WERI-Rb-1 (cell line): Measurements from ENCODE around the gene RBMS1.

ENCODE experiments used
- DNase-seq: peaks from one replicate; pipeline ENCODE4 v3.0.0-alpha.2; 2020
- H3K27ac ChIP-seq: fragments of 250-450 bp; sonication (Bioruptor Pico); 2 replicates; pipeline ENCODE4 v1.5.1; 2020; ENCODE audit warnings: mild to moderate bottlenecking, moderate library complexity
- H3K27me3 ChIP-seq: fragments of 250-450 bp; sonication (Bioruptor Pico); 2 replicates; pipeline ENCODE4 v1.5.1; 2021; ENCODE audit warnings: mild to moderate bottlenecking, low read depth, moderate library complexity; ENCODE audit not compliant: insufficient read depth, severe bottlenecking
- H3K36me3 ChIP-seq: fragments of 250-450 bp; sonication (Bioruptor Pico); 2 replicates; pipeline ENCODE4 v1.5.1; 2020; ENCODE audit warnings: mild to moderate bottlenecking, moderate library complexity
- H3K4me3 ChIP-seq: 2 replicates; pipeline ENCODE4 v1.5.1; 2011; ENCODE audit warnings: low read depth, mild to moderate bottlenecking, control low read depth, low read length
- H3K9me3 ChIP-seq: fragments of 250-450 bp; sonication (Bioruptor Pico); 2 replicates; pipeline ENCODE4 v1.5.1; 2021; ENCODE audit warnings: mild to moderate bottlenecking, moderate library complexity; ENCODE audit not compliant: severe bottlenecking
- TF ChIP-seq, protein P1 (sequence below): IDR thresholded peaks from 2 replicates; pipeline ENCODE4 v1.5.1; 2011; ENCODE audit warnings: low read depth, mild to moderate bottlenecking, control low read depth, inconsistent platforms, low read length

Gene RBMS1

DNA sequence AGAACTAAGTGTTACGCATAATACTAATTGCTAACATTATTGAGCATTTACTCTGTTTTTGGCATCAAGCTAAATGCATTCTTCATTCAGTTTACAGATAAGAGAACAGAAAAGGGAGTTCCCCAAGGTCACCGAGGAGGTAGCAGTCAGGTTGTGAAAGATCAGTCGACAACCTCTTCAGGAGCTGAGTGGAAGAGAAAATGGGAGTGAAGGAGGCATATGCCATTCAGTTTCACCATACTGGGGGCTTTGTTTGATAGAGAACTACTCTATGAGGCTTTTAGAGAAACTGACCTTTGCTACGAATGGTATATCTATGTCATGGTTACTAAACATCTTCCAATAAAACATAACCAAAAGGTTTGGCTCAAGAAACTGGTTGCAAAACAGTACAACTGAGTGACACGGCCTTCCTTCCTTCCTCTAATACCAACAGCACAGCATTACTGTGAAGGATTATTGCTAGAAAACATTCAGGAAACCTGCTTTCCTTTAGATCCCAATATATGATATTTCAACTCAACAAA, 112.1 kb downstream of the RBMS1 start:
- Histone ChIP-seq H3K36me3 (no peaks in the 10 kb centered on the region), H3K9me3 (no peaks in the 10 kb centered on the region), H3K27me3 (no peaks in the 10 kb centered on the region), H3K4me3 (no peak overlapping the region), H3K27ac (no peak overlapping the region)
- TF ChIP-seq, protein P1, sequence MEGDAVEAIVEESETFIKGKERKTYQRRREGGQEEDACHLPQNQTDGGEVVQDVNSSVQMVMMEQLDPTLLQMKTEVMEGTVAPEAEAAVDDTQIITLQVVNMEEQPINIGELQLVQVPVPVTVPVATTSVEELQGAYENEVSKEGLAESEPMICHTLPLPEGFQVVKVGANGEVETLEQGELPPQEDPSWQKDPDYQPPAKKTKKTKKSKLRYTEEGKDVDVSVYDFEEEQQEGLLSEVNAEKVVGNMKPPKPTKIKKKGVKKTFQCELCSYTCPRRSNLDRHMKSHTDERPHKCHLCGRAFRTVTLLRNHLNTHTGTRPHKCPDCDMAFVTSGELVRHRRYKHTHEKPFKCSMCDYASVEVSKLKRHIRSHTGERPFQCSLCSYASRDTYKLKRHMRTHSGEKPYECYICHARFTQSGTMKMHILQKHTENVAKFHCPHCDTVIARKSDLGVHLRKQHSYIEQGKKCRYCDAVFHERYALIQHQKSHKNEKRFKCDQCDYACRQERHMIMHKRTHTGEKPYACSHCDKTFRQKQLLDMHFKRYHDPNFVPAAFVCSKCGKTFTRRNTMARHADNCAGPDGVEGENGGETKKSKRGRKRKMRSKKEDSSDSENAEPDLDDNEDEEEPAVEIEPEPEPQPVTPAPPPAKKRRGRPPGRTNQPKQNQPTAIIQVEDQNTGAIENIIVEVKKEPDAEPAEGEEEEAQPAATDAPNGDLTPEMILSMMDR: no peak
- no peak for DNase-seq

DNA sequence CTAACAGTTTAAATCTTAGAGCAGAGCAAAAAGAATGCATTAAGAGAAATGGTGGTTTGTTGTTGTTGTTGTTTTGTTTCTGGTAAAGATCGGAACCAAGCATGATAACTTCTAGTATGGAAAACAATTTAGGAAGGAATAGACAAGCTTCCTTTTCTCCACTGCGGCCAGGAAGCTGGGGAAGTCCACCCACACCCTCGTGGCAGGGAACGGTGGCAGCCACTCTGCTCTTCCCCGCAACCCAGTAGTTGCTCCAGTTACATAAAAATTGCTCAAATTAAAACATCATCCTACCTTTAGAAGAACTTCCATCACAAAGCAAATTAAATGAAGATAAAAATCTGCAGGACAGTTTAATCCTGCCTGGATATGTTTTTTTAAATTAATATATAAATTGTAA, 113.0 kb downstream of the RBMS1 start:
- H3K4me3 ChIP-seq: no peak overlapping the region
- H3K27ac ChIP-seq: no peak overlapping the region
- H3K27me3 ChIP-seq: no peaks in the 10 kb centered on the region
- no peaks in the 10 kb centered on the region for H3K9me3 ChIP-seq
- H3K36me3 ChIP-seq: no peaks in the 10 kb centered on the region
- TF ChIP-seq, protein P1: no peak
- DNase-seq: no peak

DNA sequence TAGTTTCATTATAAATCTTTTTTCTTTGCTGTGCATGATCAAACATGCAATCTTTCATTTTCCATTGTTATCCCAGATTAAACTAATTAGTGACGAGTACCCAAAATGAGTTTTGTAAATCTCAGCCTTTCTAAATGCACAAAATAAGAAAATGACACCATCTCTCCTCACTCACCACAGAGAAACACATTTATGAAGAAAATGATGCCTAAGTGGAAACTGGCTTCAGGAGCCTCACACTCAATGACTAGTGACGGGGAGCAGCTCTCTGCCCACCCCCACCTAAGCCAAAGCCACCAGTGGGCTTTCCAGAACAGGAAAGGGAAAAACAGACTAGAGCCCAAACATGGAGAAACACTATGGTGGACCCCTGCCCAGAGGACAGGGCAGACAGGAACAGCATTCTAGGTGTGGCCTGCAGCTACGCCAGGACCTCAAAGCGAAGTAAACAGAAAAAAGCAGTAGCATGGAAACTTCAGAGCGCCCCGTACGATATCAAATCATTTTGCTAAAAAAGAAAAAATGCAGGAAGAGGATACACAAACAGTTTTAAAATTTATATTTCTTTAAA, 113.5 kb downstream of the RBMS1 start:
- H3K27me3 ChIP-seq: no peaks in the 10 kb centered on the region
- TF ChIP-seq, protein P1: no peak
- DNase-seq: no peak
- H3K9me3 ChIP-seq: no peaks in the 10 kb centered on the region
- H3K27ac ChIP-seq: no peak overlapping the region
- H3K4me3 ChIP-seq: no peak overlapping the region
- H3K36me3 ChIP-seq: no peaks in the 10 kb centered on the region

DNA sequence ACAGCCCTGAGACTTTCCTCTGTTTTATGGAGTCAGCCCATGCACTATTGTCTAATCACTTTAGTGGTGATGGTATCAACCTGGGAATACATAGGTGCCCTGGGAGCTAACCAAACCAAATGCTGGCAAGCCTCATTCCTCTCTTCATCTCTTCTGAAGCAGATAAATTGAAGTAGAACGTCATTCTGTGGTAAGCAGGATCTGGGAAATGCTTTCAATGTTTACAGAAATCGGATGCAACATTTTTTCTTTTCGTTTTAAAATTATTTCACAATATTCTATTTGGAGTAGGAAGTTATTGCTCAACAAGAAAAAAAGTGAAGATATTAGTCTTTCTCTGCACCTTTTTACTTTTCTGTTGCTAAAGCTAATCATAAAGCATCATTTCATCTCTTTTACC, 114.2 kb downstream of the RBMS1 start:
- no peaks in the 10 kb centered on the region for H3K36me3 ChIP-seq
- H3K4me3 ChIP-seq: no peak overlapping the region
- DNase-seq: no peak
- H3K27ac ChIP-seq: no peak overlapping the region
- H3K27me3 ChIP-seq: no peaks in the 10 kb centered on the region
- TF ChIP-seq, protein P1: no peak
- H3K9me3 ChIP-seq: no peaks in the 10 kb centered on the region

DNA sequence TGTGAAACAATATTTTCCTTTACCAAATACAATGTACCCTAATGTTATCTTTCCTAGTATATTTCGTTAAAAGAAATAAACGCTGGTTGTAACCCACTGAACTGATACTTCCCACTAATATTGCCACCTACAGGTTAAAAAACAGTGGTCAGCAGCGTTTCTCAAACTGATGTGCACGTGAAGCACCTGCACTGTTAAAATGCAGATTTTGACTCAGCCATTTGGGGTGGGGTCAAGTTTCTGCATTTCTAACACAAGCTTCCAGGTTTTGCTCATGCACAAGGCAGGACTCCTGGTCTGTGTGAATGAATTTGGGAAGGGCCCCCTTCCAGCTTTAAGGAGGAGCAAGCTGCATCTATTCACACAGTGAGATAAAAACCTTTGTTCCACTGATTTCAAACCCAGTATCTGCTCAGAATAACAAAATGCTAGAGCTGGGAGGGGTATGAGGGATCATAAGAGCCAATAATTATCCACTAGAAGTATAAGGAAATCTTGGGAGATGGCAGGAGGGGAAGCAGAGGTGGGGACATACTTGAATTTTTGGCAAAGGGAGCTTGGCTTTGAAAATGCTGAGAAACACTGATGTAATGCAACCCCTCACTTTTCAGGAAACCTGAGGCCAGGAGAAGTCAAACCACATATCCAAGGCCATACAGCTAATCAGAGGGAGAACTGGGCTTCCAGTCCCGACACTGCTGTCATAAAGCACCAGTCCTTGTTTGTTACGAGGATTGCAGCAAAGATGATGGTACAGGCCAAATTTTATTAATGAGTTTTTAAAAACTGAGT, 116.2 kb downstream of the RBMS1 start:
- no peak overlapping the region for H3K27ac ChIP-seq
- H3K36me3 ChIP-seq: no peaks in the 10 kb centered on the region
- H3K9me3 ChIP-seq: no peaks in the 10 kb centered on the region
- no peaks in the 10 kb centered on the region for H3K27me3 ChIP-seq
- no peak overlapping the region for H3K4me3 ChIP-seq
- DNase-seq: no peak
- TF ChIP-seq, protein P1: no peak
